IPS-15b (cell line): ENCODE data around the gene VSNL1.

Experiments
- H3K27me3 ChIP-seq: one replicate; pipeline ENCODE4 v1.6.1; 2013; ENCODE audit warnings: low read length; ENCODE audit not compliant: control insufficient read depth, insufficient read depth
- H3K36me3 ChIP-seq: one replicate; pipeline ENCODE4 v1.6.1; 2013; ENCODE audit warnings: low read length; ENCODE audit not compliant: control insufficient read depth, insufficient read depth
- H3K4me1 ChIP-seq: one replicate; pipeline ENCODE4 v1.6.1; 2013; ENCODE audit warnings: mild to moderate bottlenecking, low read length; ENCODE audit not compliant: control insufficient read depth, insufficient read depth
- H3K4me3 ChIP-seq: one replicate; pipeline ENCODE4 v1.5.1; 2013; ENCODE audit warnings: low read depth, low read length
- H3K9ac ChIP-seq: one replicate; pipeline ENCODE4 v1.6.1; 2013; ENCODE audit warnings: low read depth, mild to moderate bottlenecking, low read length
- H3K9me3 ChIP-seq: one replicate; pipeline ENCODE4 v1.6.1; 2013; ENCODE audit warnings: mild to moderate bottlenecking, low read length; ENCODE audit not compliant: control insufficient read depth, insufficient read depth

The VSNL1 gene

DNA sequence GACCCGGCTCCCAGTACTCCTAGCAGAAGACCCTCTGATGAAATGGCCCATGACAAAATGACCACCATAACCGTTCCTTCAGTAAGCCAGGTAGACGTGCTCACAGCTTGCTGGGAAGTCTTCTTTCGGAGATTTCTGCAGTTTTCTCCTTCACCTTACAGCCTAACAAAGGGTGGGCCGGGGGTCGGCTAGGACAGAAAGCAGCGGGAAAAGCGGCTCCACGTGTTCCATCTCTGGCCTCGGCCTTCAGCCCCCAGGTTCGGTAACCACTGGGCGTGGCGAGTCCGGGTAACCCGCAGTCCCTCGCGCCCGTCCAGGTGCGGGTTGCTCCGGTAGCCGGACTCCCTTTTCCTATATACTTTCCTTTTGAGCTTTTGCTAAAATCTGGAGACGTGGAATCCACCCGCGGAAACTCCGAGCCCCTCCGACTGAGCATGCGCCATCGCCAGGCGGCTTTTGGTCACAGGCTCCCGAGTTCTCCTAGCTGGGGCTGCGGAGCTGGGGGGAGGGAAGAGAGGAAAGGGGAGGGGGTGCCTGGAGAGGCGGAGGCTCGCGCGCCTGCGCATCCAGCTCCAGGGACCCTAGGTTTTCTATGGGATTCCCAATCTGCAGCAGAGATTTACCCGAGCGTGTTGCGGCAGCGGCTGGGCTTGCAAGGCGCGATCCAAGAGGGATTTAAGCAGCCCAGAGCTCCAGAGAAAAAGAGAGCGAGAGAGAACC is at the start of gene VSNL1:
Gene VSNL1 (plus strand): TSS at position 604 of the 720 bp plus-strand sequence. CDS start 51,379 bp downstream, outside the sequence.
- peaks cover 56% of the 10 kb centered on the region for H3K27me3 ChIP-seq
- peak within 1 kb of the TSS; percentile 75 for H3K4me3 ChIP-seq
- no peaks in the 10 kb centered on the region for H3K9me3 ChIP-seq
- peaks cover 16% of the 10 kb centered on the region for H3K4me1 ChIP-seq
- H3K9ac ChIP-seq: peak within 1 kb of the TSS; percentile 87
- H3K36me3 ChIP-seq: no peaks in the 10 kb centered on the region

DNA sequence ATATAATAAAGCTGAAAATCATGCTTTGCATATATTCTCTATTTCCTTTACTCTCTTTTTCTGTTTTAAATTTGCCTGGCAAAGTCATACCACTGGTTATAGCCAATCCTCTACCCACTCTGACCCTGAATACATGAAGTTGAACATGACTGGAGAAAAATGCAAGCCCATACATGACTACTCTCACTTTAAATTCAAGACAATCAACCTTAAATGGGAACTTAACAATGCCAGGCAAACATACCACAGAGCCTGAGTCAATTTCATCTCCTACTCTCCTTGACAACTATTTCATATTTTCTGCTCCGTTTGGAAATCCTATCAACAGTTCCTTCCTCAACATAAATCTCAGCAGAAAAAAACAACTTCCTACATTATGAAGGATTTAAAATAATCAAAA is 44.9 kb upstream of the VSNL1 start:
- H3K9ac ChIP-seq: no peak overlapping the region
- no peaks in the 10 kb centered on the region for H3K9me3 ChIP-seq
- no peaks in the 10 kb centered on the region for H3K36me3 ChIP-seq
- no peak overlapping the region for H3K4me3 ChIP-seq
- H3K4me1 ChIP-seq: no peaks in the 10 kb centered on the region
- H3K27me3 ChIP-seq: no peaks in the 10 kb centered on the region

DNA sequence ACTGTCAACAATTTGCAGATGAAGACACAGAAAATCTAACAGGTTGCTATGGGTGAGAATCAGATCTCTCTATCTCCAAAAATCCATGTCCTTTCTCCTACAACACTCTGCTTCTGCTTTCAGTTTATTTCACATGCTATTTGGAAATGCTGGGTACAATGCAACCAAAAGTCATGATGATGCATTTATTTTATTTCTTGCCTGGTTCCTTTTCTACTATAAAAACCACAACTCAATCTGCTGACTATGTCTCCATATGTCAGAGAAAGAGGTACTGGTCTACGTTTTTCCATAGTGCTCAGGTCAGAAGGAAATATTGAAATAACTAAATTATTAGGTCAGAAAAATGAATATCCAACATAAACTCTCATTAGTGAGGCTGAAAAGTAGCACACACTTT is 42.8 kb upstream of the VSNL1 start:
- no peaks in the 10 kb centered on the region for H3K27me3 ChIP-seq
- no peaks in the 10 kb centered on the region for H3K9me3 ChIP-seq
- no peaks in the 10 kb centered on the region for H3K4me1 ChIP-seq
- H3K36me3 ChIP-seq: no peaks in the 10 kb centered on the region
- H3K9ac ChIP-seq: no peak overlapping the region
- H3K4me3 ChIP-seq: no peak overlapping the region

DNA sequence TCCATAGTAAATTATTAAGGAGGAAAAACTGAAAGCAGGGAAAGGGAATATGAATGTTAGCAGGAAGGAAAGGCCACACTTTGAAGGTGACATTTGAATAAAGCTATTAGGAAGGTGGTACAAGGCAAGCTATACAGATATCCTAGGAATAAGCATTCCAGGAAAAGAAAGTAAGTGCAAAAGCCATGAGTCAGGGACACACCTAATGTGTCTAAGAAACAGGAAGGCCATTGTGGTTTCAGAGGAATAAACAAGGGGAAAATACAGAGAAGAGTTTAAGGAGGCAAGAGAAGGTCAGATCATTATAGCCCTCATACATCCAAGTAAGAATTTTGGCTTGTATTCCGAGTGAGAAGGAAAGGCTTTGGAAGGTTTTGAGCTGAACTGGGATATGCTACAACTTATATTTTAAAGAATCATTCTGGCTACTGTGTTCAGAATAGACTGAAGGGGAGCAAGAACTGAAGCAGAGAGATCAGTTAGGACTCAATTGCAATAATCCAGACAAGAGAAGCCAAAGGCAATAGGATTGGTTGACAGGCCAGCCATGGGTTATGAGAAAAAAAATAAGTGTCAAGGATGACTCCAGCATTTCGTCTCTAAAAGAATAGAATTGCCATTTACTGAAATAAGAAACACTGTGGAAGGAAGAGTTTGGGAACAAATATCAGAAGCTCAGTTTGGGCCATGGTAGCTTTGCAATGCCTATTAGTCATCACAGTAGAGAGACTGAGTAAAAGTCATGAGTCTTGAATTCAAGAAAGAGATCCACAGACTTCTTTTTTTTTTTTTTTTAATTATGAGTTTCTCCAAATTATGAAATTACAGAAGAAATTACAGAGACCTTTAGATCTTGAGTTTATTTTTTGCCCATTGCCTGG is 33.5 kb upstream of the VSNL1 start:
- no peaks in the 10 kb centered on the region for H3K27me3 ChIP-seq
- no peak overlapping the region for H3K4me3 ChIP-seq
- peaks cover 5% of the 10 kb centered on the region for H3K4me1 ChIP-seq
- H3K9ac ChIP-seq: no peak overlapping the region
- no peaks in the 10 kb centered on the region for H3K36me3 ChIP-seq
- no peaks in the 10 kb centered on the region for H3K9me3 ChIP-seq

DNA sequence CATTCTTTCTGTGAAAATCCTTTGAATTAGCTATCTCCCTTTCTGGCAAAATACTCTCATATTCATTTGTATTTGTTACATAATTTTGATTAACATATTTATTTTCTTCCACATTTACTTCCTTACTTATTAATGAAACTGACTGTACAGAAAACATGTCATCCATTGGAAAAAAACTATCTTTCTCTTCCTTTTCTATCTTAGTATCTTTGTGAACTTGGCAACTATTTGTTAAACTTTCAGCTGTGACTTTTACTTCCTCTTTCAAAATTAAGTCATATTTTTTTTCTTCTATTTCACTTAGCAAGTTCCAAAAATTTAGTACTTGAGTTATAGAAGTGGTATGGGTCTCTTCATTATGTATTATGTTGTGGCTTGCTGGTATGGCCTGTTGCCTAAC is 24.8 kb upstream of the VSNL1 start:
- Histone ChIP-seq H3K4me1 (peaks cover 13% of the 10 kb centered on the region), H3K27me3 (no peaks in the 10 kb centered on the region), H3K36me3 (no peaks in the 10 kb centered on the region), H3K9ac (no peak overlapping the region), H3K4me3 (no peak overlapping the region), H3K9me3 (no peaks in the 10 kb centered on the region)

DNA sequence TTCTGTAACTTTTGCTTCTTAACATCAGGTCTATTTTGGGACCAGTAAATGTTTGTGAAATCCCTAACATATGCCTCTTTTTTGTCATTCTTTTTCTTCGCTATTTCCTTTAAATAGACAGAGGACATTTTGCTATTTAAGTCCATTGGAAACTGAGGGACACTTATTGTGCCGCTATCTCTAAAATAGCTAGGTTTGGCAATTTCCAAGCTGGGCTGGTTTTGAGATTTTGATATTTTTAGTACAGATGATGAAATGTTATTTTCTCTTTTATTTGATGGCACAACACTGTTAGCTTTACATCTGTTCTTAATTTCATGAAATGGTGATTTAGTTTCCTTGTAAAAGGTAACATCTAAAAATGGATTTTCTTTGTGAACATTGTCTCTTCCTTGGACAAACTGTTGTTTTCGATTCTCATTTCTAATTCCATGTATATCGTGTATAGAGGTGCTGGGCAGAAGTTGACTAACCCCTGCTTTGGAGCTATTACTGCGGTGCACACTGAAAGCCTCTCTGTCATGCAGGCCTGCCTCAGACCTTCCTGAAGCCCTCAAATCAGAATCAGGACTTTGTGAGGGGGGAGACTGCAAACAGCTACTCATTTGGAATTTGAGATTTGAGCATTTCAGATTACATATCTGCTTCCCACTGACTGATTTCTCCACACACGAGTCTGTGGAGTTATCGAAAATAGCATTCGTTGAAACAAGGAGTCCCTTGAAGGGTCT is 22.9 kb upstream of the VSNL1 start:
- Histone ChIP-seq H3K9ac (peak overlapping the region; percentile 62), H3K4me3 (peak overlapping the region; percentile 73), H3K9me3 (no peaks in the 10 kb centered on the region), H3K4me1 (peaks cover 13% of the 10 kb centered on the region), H3K27me3 (no peaks in the 10 kb centered on the region), H3K36me3 (no peaks in the 10 kb centered on the region)

DNA sequence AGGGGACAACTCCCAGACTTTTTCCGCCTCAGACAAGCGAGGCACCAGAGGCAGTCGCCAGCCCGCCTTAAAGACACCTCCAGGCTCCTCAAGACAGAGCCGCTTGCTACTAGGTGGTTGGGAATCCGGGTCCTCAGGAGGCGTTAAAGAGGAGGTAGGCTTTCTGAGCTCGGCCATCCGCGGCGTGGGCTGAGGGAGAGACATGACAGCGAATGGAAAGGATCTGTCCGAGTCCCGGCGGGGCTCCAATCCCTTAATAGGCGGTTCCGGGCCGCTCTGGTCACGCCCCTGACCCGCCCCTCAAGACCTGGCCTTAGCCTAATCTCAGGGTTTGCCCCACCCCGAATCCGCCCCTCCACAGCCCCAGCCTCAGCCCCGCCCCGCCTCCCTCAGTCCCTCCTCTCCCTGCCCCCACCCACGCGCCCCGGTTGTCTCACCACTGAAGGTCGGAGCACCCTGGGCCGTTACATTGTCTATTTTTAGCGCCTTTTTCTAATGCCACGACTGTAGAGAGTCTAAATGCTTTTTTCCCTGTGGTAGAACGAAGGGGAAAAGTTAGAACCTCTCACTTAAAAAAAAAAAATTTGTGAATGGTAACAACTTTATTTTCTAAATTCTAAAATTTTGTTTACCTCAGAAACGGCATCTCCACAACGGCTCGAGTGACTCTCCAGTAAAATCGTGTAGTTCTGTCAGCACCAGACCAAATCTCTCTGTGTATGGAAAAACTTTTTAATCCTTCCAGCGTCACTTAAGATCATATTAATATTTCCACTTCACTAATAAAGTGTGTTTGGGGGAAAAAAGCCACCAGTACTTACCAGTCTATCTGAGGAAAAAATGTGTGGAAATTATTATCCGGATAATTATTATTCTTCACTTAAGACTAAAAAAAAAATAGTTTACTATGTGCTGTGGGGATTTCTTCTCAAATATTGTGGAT is 22.0 kb upstream of the VSNL1 start, which contains the start of gene RAD51AP2:
Gene RAD51AP2 (minus strand): TSS at position 229 of the 943 bp plus-strand sequence. CDS start 25 bp downstream, at position 204.
- Histone ChIP-seq H3K27me3 (no peaks in the 10 kb centered on the region), H3K4me1 (peaks cover 13% of the 10 kb centered on the region), H3K4me3 (peak within 1 kb of the TSS; percentile 73), H3K36me3 (no peaks in the 10 kb centered on the region), H3K9ac (peak within 1 kb of the TSS; percentile 62), H3K9me3 (no peaks in the 10 kb centered on the region)

DNA sequence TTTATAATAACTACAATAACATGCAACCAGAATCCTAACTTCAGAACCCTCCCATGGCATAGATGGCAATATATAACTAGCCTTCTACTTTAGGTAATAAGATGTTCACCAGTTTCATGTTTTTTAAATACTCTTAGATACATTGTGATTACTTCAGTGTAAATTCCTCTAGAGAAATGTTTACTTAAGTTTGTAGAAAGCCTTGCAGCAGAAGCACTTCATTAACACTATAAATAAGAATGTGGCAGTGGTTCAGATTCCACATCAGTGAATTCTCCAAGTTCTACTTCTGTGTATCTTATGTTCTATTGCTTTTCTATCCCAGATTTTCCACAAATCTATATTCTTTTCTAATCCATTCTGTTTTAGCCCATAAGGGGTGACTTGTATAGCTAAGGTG is 21.0 kb upstream of the VSNL1 start:
- peaks cover 13% of the 10 kb centered on the region for H3K4me1 ChIP-seq
- H3K36me3 ChIP-seq: no peaks in the 10 kb centered on the region
- H3K9me3 ChIP-seq: no peaks in the 10 kb centered on the region
- no peak overlapping the region for H3K9ac ChIP-seq
- H3K4me3 ChIP-seq: no peak overlapping the region
- H3K27me3 ChIP-seq: no peaks in the 10 kb centered on the region

DNA sequence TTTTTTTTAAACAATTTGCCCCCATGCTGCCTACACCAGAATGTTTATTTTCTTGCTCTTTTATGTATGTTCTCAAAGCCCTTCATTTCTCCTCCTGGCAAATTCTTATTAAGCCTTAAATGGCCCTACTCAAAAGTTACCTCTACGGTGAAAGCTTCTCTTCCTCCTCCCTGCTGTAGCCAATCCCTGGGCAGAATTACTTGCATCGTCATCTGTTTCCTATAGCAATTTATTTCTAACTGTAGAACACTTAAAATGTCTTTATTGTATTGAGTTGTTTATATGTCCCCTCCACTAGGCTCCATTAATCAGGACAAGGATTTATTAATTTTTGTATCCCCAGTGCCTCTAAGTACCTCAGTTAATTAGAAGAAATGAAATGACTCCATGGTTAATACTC is 19.7 kb upstream of the VSNL1 start:
- Histone ChIP-seq H3K9me3 (no peaks in the 10 kb centered on the region), H3K4me1 (peaks cover 13% of the 10 kb centered on the region), H3K27me3 (no peaks in the 10 kb centered on the region), H3K36me3 (no peaks in the 10 kb centered on the region), H3K4me3 (no peak overlapping the region), H3K9ac (no peak overlapping the region)

DNA sequence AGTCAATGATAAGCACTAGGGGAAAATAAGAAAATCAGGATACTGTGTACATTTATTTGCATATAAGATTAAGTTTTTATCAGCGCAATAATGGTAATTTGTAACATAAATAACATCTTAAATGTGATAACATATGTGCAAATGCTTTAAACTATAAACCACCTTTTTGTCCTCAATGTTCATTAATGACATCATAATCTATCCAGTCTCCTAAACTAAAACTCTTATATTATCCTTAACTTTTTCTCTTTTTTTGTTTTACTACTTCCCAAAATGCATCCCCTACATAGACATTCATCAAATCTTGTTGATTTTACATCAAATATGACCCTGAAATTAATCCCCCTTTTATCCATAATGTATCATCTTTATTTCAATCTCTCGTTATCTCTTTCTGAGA is 18.9 kb upstream of the VSNL1 start:
- H3K4me3 ChIP-seq: no peak overlapping the region
- no peaks in the 10 kb centered on the region for H3K27me3 ChIP-seq
- no peaks in the 10 kb centered on the region for H3K9me3 ChIP-seq
- H3K9ac ChIP-seq: no peak overlapping the region
- no peaks in the 10 kb centered on the region for H3K36me3 ChIP-seq
- peaks cover 13% of the 10 kb centered on the region for H3K4me1 ChIP-seq

DNA sequence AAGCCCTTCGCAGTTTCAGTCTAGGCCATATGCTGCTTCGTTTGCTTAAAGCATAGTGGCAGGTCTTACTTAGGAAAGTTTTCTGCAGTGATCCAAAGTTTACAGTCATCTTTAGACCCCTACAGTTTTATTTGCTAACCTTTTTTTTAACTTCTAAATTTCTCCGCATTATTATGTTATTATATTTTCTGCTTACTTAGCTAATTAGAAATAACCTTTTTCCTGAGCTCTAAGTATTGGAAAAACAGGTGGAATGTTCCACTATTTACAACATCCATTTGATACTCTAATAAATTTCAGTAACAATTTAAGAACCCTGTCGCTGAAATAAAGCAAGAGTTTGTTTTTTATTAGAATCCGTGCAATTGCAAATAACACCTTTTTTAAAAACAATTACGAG is 18.2 kb upstream of the VSNL1 start:
- Histone ChIP-seq H3K4me3 (no peak overlapping the region), H3K36me3 (no peaks in the 10 kb centered on the region), H3K9me3 (no peaks in the 10 kb centered on the region), H3K9ac (no peak overlapping the region), H3K4me1 (peaks cover 10% of the 10 kb centered on the region), H3K27me3 (no peaks in the 10 kb centered on the region)
